Dermis blood vessel endothelial cell (primary cell): Measurements from ENCODE around the gene PRAMEF33. TPM values are rescaled to one million over a fixed set of nuclear protein-coding genes. Genes with fewer than 3 reads are reported as not detected.
"Not testable (repeated sequence)": the region's sequence is repeated elsewhere in the genome, so short reads cannot be mapped to it uniquely, and the experiment has no call there.

ENCODE experiments used
- DNase-seq: peaks from one replicate; pipeline ENCODE4 v3.0.0; 2010
- total RNA-seq: library from RNA; depleted of rRNA; stranded (reverse); fragments of >200 nt; gene quantifications from 2 replicates; pipeline ENCODE4 v1.2.3, GENCODE V29; 2014

PRAMEF33 gene, protein sequence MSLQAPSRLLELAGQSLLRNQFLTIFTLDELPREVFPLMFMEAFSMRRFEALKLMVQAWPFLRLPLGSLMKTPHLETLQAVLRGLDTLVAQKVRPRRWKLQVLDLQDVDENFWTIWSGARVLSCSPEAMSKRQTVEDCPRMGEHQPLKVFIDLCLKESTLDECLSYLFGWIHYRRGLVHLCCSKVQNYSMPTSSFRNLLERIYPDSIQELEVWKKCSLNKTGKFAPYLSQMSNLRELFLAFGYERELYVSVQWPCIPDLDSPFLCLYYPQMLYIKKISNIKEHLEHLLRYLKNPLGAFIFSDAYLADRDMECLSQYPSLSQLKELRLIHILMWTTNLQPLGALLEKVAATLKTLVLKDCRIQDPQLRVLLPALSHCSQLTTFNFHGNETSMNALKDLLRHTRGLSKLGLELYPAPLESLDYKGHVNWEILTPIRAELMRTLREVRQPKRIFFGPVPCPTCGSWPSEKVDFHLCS
- total RNA-seq = not detected in 2 replicates

GRCh38 chr1:13303239-13303638 lies at the start of gene PRAMEF33:
Gene PRAMEF33, plus strand, starts transcription at chr1:13303539. Its CDS starts 2,416 bp downstream, at chr1:13305955.
- not testable (repeated sequence) for DNase-seq

DNA sequence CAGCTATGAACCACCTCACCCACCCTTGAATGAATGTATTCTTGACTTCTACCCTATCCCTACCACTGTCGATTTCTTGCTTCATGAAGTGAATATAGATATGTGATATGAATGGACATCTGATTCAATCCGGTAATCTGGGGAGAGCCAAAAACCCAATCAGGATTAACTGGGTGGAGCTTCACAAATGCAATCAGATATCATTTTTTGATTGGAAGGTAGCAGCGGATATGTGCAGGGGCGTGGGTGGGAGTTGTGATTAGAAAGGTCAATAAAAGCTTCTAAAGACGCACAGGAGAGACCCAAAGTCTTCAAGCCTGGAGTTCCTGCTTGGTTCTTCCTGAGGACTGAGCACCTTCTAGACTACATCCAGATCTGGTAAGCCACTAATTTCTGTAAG lies 49.4 kb upstream of the PRAMEF33 start, which contains the start of gene PRAMEF5:
PRAMEF5 (plus strand) TSS at position 301 of the 400 bp plus-strand sequence. CDS start 5,071 bp downstream, outside the sequence.
- DNase-seq = not testable (repeated sequence)

- not testable (repeated sequence) for DNase-seq
These were observed 38.2 kb upstream of the PRAMEF33 start for GRCh38 chr1:13265124-13265523.

DNA sequence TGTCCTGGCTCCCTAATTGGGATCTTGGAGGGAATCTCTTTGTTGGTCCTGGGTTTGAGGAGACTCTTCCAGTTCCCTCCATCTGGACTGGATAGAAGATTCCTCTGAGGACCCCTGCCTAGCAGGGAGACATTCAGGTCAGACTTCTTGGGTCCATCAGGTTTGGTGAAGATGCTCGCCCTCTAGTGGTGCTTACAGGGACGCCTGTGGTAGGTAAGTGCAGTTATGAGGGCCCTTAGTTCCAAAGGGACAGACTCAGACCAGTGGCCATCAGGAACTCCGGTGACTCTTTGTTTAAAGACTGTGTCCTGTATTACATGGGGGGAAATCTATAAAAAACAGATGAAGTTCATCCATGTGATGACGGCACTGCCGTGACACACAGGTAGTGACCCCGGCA lies 26.3 kb upstream of the PRAMEF33 start:
- DNase-seq = not testable (repeated sequence)

GRCh38 chr1:13279617-13280016 lies 23.7 kb upstream of the PRAMEF33 start:
- DNase-seq = not testable (repeated sequence)

GRCh38 chr1:13285037-13285436 lies 18.3 kb upstream of the PRAMEF33 start, which contains the start of gene PRAMEF8:
Gene PRAMEF8, minus strand, starts transcription at chr1:13285137. Its CDS starts 1,046 bp downstream, at chr1:13284091.
- DNase-seq = not testable (repeated sequence)

DNA sequence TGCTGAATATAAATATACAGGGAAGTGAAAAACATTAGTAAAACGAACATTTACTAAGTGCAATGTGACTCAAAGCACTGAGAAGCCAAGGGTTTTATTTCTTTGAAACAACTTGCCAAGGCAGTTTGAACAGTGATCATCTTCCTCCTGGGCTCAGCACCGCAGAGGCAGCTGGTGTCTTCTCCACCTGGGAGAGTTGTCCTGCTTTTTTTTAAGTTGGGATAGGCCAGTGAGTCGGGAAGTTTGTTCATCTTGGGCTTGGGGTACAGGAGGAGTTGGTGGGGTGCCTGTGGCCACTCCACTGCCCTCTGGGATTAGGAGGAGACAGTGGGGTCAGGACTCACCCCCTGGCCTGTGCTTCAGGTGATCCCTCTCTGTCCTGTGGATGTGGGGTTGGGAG lies 14.3 kb upstream of the PRAMEF33 start:
- DNase-seq = not testable (repeated sequence)

DNA sequence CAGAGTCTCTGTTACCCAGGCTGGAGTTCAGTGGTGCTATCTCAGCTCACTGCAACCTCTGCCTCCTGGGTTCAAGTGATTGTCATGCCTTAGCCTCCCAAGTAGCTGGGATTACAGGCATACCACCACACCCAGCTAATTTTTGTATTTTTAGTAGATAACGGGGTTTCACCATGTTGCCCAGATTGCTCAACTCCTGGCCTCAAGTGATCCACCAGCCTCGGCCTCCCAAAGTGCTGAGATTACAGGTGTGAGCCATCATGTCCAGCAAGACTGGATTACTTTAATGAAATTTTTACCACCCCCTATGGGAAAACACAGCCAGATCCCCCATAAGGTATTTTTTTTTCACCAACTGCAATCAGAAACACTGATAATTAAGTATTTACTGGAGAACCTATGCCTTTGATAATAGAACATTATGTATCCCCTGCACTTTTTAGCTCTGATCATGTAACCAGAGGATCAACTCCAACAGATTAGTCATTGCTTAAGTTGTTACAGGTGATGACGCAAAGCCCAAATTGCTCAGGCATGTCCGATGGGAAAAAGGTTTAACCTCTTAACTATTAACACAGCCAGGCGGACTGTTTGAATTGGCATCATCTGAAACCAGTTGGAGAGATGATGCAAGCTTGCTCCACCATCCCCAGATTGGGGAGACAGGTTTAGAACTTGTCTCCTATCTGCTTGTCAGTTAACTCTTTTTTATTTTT lies 6.0 kb upstream of the PRAMEF33 start:
- not testable (repeated sequence) for DNase-seq

- not testable (repeated sequence) for DNase-seq
These were observed 4.6 kb upstream of the PRAMEF33 start for GRCh38 chr1:13298699-13299098.

GRCh38 chr1:13302197-13302596 lies 1.1 kb upstream of the PRAMEF33 start:
- DNase-seq = not testable (repeated sequence)

GRCh38 chr1:13315281-13315680 lies 11.9 kb downstream of the PRAMEF33 start, which contains the start of gene PRAMEF15:
Gene PRAMEF15, plus strand, starts transcription at chr1:13315581. Its CDS starts 2,827 bp downstream, at chr1:13318408.
- not testable (repeated sequence) for DNase-seq

DNA sequence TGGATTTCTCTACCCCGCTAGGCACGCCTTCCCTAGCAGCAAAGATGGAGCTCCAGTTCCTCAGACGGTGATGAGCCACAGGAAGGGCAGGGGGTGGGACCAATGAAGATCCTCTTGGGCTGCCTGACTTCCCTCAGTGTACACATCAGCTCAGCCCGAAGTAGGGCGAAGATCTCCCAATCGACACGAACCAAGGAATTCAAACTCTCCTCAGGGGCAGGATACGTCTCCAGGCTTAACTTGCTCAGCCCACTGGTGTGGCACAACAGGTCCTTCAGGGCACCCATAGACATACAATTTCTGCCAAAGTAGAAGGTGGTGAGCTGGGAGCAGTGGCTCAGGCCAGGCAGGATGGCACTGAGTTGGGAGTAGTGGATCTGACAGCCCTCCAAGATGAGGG lies 39.2 kb downstream of the PRAMEF33 start:
- not testable (repeated sequence) for DNase-seq

- not testable (repeated sequence) for DNase-seq
These were observed 43.7 kb downstream of the PRAMEF33 start, which contains the start of gene PRAMEF14 for GRCh38 chr1:13347034-13347433. Gene PRAMEF14, minus strand, starts transcription at chr1:13347134. Its CDS starts 1,820 bp downstream, at chr1:13345314.

- not testable (repeated sequence) for DNase-seq
These were observed 50.1 kb downstream of the PRAMEF33 start for GRCh38 chr1:13353476-13353875.

DNA sequence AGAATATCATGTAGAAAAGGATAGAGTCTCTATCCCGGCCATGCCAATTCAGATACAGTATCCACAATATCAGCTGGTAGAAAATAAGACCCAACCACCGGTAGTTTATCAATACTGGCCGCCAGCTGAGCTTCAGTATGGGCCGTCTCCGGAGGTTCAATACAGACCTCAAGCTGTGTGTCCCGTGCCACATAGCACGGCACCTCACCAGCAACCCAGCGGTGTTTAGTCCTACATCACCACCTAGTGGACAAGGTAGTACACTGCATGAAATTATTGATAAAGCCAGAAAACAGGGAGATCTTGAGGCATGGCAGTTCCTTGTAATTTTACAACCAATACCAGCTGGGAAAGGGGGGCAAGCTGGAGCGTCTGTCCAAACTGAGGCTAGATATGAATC lies 51.1 kb downstream of the PRAMEF33 start:
- not testable (repeated sequence) for DNase-seq

- DNase-seq = peak; percentile 74
These were observed 53.4 kb downstream of the PRAMEF33 start for GRCh38 chr1:13356774-13357173.

Other genes starting within 250 kb of the PRAMEF33 start
- gene PRAMEF27, start 247.0 kb upstream of the PRAMEF33 start, total RNA-seq = not detected in 2 replicates
- gene HNRNPCL3, start 242.8 kb upstream of the PRAMEF33 start, total RNA-seq = not detected in 2 replicates
- not detected in 2 replicates for gene PRAMEF25, start 232.8 kb upstream of the PRAMEF33 start, total RNA-seq
- not detected in 2 replicates for gene HNRNPCL2, start 186.7 kb upstream of the PRAMEF33 start, total RNA-seq
- not detected in 2 replicates for gene PRAMEF26, start 147.5 kb upstream of the PRAMEF33 start, total RNA-seq
- not detected in 2 replicates for gene HNRNPCL4, start 137.9 kb upstream of the PRAMEF33 start, total RNA-seq
- gene PRAMEF9, start 131.7 kb upstream of the PRAMEF33 start, total RNA-seq = not detected in 2 replicates
- gene PRAMEF13, start 102.1 kb upstream of the PRAMEF33 start, total RNA-seq = not detected in 2 replicates
- not detected in 2 replicates for gene PRAMEF18, start 77.4 kb upstream of the PRAMEF33 start, total RNA-seq
- gene PRAMEF5, start 49.3 kb upstream of the PRAMEF33 start, total RNA-seq = not detected in 2 replicates
- gene PRAMEF8, start 18.4 kb upstream of the PRAMEF33 start, total RNA-seq = not detected in 2 replicates
- not detected in 2 replicates for gene PRAMEF15, start 12.0 kb downstream of the PRAMEF33 start, total RNA-seq
- not detected in 2 replicates for gene PRAMEF14, start 43.6 kb downstream of the PRAMEF33 start, total RNA-seq
- not detected in 2 replicates for gene PRAMEF19, start 68.4 kb downstream of the PRAMEF33 start, total RNA-seq
- not detected in 2 replicates for gene PRAMEF17, start 86.1 kb downstream of the PRAMEF33 start, total RNA-seq
- not detected in 2 replicates for gene PRAMEF20, start 106.9 kb downstream of the PRAMEF33 start, total RNA-seq
- 0.09 and 0.17 TPM in 2 replicates for gene LRRC38, start 210.5 kb downstream of the PRAMEF33 start, total RNA-seq